H9 (cell line): Measurements from ENCODE around the gene ITPKB. TPM values are rescaled to one million over a fixed set of nuclear protein-coding genes. Genes with fewer than 3 reads are reported as not detected.
A peak's percentile ranks its signal among the peaks of the same experiment; 100 is the strongest.

ENCODE experiments used
- DNase-seq: peaks from one replicate; pipeline ENCODE4 v3.0.0-alpha.2; 2017
- H2AFZ ChIP-seq: one replicate; pipeline ENCODE4 v1.6.1; 2013; ENCODE audit warnings: mild to moderate bottlenecking, low read length, control low read depth, moderate library complexity
- H2AK5ac ChIP-seq: 2 replicates; pipeline ENCODE4 v1.6.1; 2013; ENCODE audit warnings: low read length, control low read depth, mixed read lengths; ENCODE audit not compliant: insufficient read length
- H2BK120ac ChIP-seq: one replicate; pipeline ENCODE4 v1.6.1; 2013; ENCODE audit warnings: low read depth, mild to moderate bottlenecking, low read length, control low read depth, inconsistent platforms; ENCODE audit not compliant: poor library complexity, severe bottlenecking
- H2BK12ac ChIP-seq: 2 replicates; pipeline ENCODE4 v1.6.1; 2013; ENCODE audit warnings: low read length, control low read depth, mixed read lengths, low read depth; ENCODE audit not compliant: insufficient read length
- H2BK15ac ChIP-seq: 2 replicates; pipeline ENCODE4 v1.6.1; 2013; ENCODE audit warnings: low read depth, low read length, control low read depth
- H2BK20ac ChIP-seq: one replicate; pipeline ENCODE4 v1.6.1; 2013; ENCODE audit warnings: low read depth, mild to moderate bottlenecking, low read length, control low read depth, inconsistent platforms; ENCODE audit not compliant: poor library complexity, severe bottlenecking
- H2BK5ac ChIP-seq: 2 replicates; pipeline ENCODE4 v1.6.1; 2013; ENCODE audit warnings: low read length, control low read depth, mixed read lengths; ENCODE audit not compliant: insufficient read length
- H3K14ac ChIP-seq: 2 replicates; pipeline ENCODE4 v1.6.1; 2013; ENCODE audit warnings: low read length, control low read depth; ENCODE audit not compliant: insufficient read depth
- H3K18ac ChIP-seq: 2 replicates; pipeline ENCODE4 v1.6.1; 2013; ENCODE audit warnings: low read depth, mild to moderate bottlenecking, mixed read lengths, low read length, control low read depth; ENCODE audit not compliant: insufficient read length
- H3K23ac ChIP-seq: 2 replicates; pipeline ENCODE4 v1.6.1; 2013; ENCODE audit warnings: low read length, control low read depth, mixed read lengths, low read depth; ENCODE audit not compliant: insufficient read length
- H3K23me2 ChIP-seq: 2 replicates; pipeline ENCODE4 v1.6.1; 2013; ENCODE audit warnings: low read depth, mild to moderate bottlenecking, mixed read lengths, low read length, control low read depth; ENCODE audit not compliant: insufficient read length, poor library complexity, severe bottlenecking
- H3K27ac ChIP-seq: 2 replicates; pipeline ENCODE4 v1.5.1; 2013; ENCODE audit warnings: low read length, control low read depth, mixed read lengths, low read depth; ENCODE audit not compliant: insufficient read length
- H3K27me3 ChIP-seq: 2 replicates; pipeline ENCODE4 v1.6.1; 2013; ENCODE audit warnings: low read length, control low read depth, inconsistent platforms; ENCODE audit not compliant: insufficient read depth
- H3K4ac ChIP-seq: 2 replicates; pipeline ENCODE4 v1.6.1; 2013; ENCODE audit warnings: low read depth, mild to moderate bottlenecking, control low read depth, inconsistent platforms, low read length, moderate library complexity
- H3K4me1 ChIP-seq: 2 replicates; pipeline ENCODE4 v1.6.1; 2013; ENCODE audit warnings: low read length, control low read depth, inconsistent platforms; ENCODE audit not compliant: insufficient read depth
- H3K4me2 ChIP-seq: 2 replicates; pipeline ENCODE4 v1.6.1; 2013; ENCODE audit warnings: low read length, control low read depth, mixed read lengths; ENCODE audit not compliant: insufficient read length, insufficient read depth
- H3K56ac ChIP-seq: 2 replicates; pipeline ENCODE4 v1.6.1; 2013; ENCODE audit warnings: low read depth, mild to moderate bottlenecking, mixed read lengths, low read length, control low read depth; ENCODE audit not compliant: insufficient read length
- H3K79me1 ChIP-seq: 2 replicates; pipeline ENCODE4 v1.6.1; 2013; ENCODE audit warnings: low read depth, mild to moderate bottlenecking, moderate library complexity, low read length, control low read depth, inconsistent platforms; ENCODE audit not compliant: insufficient read depth, poor library complexity, severe bottlenecking
- H3K79me2 ChIP-seq: 2 replicates; pipeline ENCODE4 v1.6.1; 2013; ENCODE audit warnings: low read length, control low read depth, inconsistent platforms; ENCODE audit not compliant: insufficient read depth
- H3K9ac ChIP-seq: 2 replicates; pipeline ENCODE4 v1.6.1; 2013; ENCODE audit warnings: low read length, control low read depth, mixed read lengths; ENCODE audit not compliant: insufficient read length; ENCODE audit errors: extremely low read depth
- H3K9me3 ChIP-seq: one replicate; pipeline ENCODE4 v1.6.1; 2013; ENCODE audit warnings: low read depth, low read length, inconsistent platforms; ENCODE audit not compliant: control insufficient read depth
- H3T11ph ChIP-seq: one replicate; pipeline ENCODE4 v1.6.1; 2013; ENCODE audit warnings: mild to moderate bottlenecking, low read length, control low read depth, inconsistent platforms
- H4K20me1 ChIP-seq: one replicate; pipeline ENCODE4 v1.6.1; 2013; ENCODE audit not compliant: control insufficient read depth, insufficient read length, insufficient read depth
- H4K5ac ChIP-seq: 2 replicates; pipeline ENCODE4 v1.6.1; 2013; ENCODE audit warnings: low read depth, mild to moderate bottlenecking, mixed read lengths, low read length, control low read depth; ENCODE audit not compliant: insufficient read length
- H4K8ac ChIP-seq: replicated peaks from 2 replicates; pipeline ENCODE4 v1.6.1; 2013; ENCODE audit warnings: low read length, control low read depth, mixed read lengths, low read depth; ENCODE audit not compliant: insufficient read length
- H4K91ac ChIP-seq: 2 replicates; pipeline ENCODE4 v1.6.1; 2013; ENCODE audit warnings: low read depth, mild to moderate bottlenecking, moderate library complexity, mixed read lengths, low read length, control low read depth; ENCODE audit not compliant: insufficient read length
- H3K27ac Mint-ChIP-seq, 3 experiments: 2 replicates in 2 of 3; 3 replicates in 1 of 3; pipeline ENCODE4 v1.8.0; 2020 to 2021; ENCODE audit warnings: mixed read lengths in 3 of 3, mild to moderate bottlenecking in 1 of 3, moderate library complexity in 1 of 3
- H3K27me3 Mint-ChIP-seq: 2 replicates; pipeline ENCODE4 v1.8.0; 2021; ENCODE audit warnings: low read depth, mild to moderate bottlenecking, moderate library complexity, mixed read lengths
- H3K36me3 Mint-ChIP-seq, 3 experiments: 2 replicates in 2 of 3; 3 replicates in 1 of 3; pipeline ENCODE4 v1.8.0; 2020 to 2021; ENCODE audit warnings: low read depth in 3 of 3, mixed read lengths in 3 of 3; ENCODE audit not compliant: insufficient read depth in 1 of 3
- H3K4me1 Mint-ChIP-seq, 2 experiments: 2 replicates each; pipeline ENCODE4 v1.8.0; 2020; ENCODE audit warnings: mixed read lengths in 2 of 2
- H3K4me3 Mint-ChIP-seq, 2 experiments: 2 replicates in 1 of 2; 3 replicates in 1 of 2; pipeline ENCODE4 v1.8.0; 2020 to 2021; ENCODE audit warnings: mild to moderate bottlenecking in 2 of 2, mixed read lengths in 2 of 2, moderate library complexity in 1 of 2
- H3K9me3 Mint-ChIP-seq, 2 experiments: 2 replicates in 1 of 2; 3 replicates in 1 of 2; pipeline ENCODE4 v1.8.0; 2020; ENCODE audit warnings: mild to moderate bottlenecking in 2 of 2, mixed read lengths in 2 of 2, moderate library complexity in 1 of 2
- CTCF ChIP-seq: fragments of 200-600 bp; sonication (generic); conservative IDR thresholded peaks from 3 replicates; pipeline ENCODE4 v1.8.0; 2021; ENCODE audit warnings: antibody characterized with exemption, mild to moderate bottlenecking
- WGBS: extraction: QIAGEN DNeasy Blood & Tissue Kit; methylation state at CpG from one replicate; pipeline ENCODE4 v1.1.7; 2013; ENCODE audit warnings: missing lambda C conversion rate, low lambda C conversion rate, mixed read lengths; ENCODE audit not compliant: insufficient read length; ENCODE audit errors: extremely low coverage; 5-methylcytosine and 5-hydroxymethylcytosine counted together
- total RNA-seq: library from RNA; stranded (reverse); gene quantifications from 2 replicates; pipeline ENCODE4 v1.2.1, GENCODE V29; 2021

The ITPKB gene
- total RNA-seq, 1 experiment from 2014 or later = 3.8 TPM

GRCh38 chr1:226604560-226605317 lies 134.3 kb downstream of the ITPKB start:
- no peak overlapping the region for H3K4me3 Mint-ChIP-seq

More at GRCh38 chr1:226604560-226605317, 134.3 kb downstream of the ITPKB start:
- Histone ChIP-seq H3K27ac (no peak overlapping the region), H2BK20ac (no peak overlapping the region), H2BK15ac (0 out of 2 replicates have a peak overlapping the region, but pooled peaks have one; percentile 12), H2BK12ac (no peak overlapping the region), H3K9ac (no peak overlapping the region), H3K4ac (no peak overlapping the region), H2BK120ac (no peak overlapping the region), H3K14ac (peak overlapping the region; percentile 77), H3T11ph (no peak overlapping the region), H3K79me2 (no peaks in the 10 kb centered on the region), H3K23me2 (no peaks in the 10 kb centered on the region), H3K18ac (peak overlapping the region; percentile 24), H3K4me1 (no peaks in the 10 kb centered on the region; the same call in 1 of the 2 replicates), H3K79me1 (no peaks in the 10 kb centered on the region), H3K27me3 (no peaks in the 10 kb centered on the region), H4K91ac (no peak overlapping the region), H2AK5ac (no peak overlapping the region), H4K8ac (no peak overlapping the region), H3K9me3 (no peaks in the 10 kb centered on the region), H2BK5ac (no peak overlapping the region), H3K4me2 (no peak overlapping the region), H3K56ac (no peak overlapping the region), H4K5ac (no peak overlapping the region), H4K20me1 (no peaks in the 10 kb centered on the region), H2AFZ (no peak overlapping the region), H3K23ac (no peak overlapping the region)
- DNase-seq = peak; percentile 72
- Mint-ChIP-seq H3K9me3 (no peaks in the 10 kb centered on the region), H3K27me3 (no peaks in the 10 kb centered on the region; the same call in 1 of the 2 replicates), H3K4me1 (peaks cover 29 to 57% of the 10 kb centered on the region in 2 experiments), H3K27ac (peak overlapping the region in 2 of 3 experiments; percentile 61 to 83; a peak in 3 of 7 replicates), H3K36me3 (no peaks in the 10 kb centered on the region)
- no peak for TF ChIP-seq CTCF
- no CpG with 5 or more reads among the region's 9 CpGs for WGBS
